ENCODE measurements around the gene PMF1.

The PMF1 gene

DNA sequence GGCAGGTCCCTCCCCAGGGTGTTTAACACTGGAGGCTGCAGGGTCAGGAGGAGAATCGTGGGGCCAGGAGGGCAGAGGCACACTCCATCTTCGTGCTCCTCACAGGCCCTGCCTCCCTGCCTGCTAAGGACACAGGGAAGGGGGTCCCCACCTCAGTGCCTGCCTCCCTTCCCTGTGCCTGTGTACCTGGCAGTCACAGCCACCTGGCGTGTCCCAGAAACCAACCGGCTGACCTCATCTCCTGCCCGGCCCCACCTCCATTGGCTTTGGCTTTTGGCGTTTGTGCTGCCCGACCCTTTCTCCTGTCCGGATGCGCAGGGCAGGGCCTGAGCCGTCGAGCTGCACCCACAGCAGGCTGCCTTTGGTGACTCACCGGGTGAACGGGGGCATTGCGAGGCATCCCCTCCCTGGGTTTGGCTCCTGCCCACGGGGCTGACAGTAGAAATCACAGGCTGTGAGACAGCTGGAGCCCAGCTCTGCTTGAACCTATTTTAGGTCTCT, 28.6 kb downstream of the PMF1 start:
- no peak for DNase-seq

DNA sequence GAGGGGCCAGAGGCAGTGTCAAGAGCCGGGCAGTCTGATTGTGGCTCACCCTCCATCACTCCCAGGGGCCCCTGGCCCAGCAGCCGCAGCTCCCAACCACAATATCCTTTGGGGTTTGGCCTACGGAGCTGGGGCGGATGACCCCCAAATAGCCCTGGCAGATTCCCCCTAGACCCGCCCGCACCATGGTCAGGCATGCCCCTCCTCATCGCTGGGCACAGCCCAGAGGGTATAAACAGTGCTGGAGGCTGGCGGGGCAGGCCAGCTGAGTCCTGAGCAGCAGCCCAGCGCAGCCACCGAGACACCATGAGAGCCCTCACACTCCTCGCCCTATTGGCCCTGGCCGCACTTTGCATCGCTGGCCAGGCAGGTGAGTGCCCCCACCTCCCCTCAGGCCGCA, 29.1 kb downstream of the PMF1 start, which contains the start of gene BGLAP:
BGLAP (plus strand) TSS at position 259 of the 400 bp plus-strand sequence; CDS start at position 307, 48 bp downstream.
- DNase-seq, result no peak

DNA sequence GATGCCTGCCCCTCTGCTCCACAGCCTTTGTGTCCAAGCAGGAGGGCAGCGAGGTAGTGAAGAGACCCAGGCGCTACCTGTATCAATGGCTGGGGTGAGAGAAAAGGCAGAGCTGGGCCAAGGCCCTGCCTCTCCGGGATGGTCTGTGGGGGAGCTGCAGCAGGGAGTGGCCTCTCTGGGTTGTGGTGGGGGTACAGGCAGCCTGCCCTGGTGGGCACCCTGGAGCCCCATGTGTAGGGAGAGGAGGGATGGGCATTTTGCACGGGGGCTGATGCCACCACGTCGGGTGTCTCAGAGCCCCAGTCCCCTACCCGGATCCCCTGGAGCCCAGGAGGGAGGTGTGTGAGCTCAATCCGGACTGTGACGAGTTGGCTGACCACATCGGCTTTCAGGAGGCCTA, 29.9 kb downstream of the PMF1 start:
- no peak for DNase-seq

DNA sequence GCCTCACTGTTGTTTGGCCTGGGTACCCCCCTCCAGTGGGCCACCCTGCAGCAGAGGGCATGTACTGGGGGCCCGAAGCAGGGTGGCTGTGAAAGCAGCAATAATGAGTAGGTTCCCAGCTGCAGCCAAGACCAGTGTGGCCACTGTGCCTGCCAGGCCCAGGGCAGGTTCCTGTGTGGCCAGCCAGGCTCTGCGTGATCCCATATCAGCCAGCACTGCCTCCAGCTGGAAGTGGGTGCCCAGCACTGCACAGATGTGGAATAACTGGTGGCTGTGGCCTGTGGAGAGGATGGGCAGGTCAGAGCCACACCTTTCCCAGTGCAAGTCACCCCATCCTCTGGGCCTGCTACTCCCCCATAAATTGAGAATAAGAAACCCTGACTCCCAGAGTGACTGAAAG, 31.3 kb downstream of the PMF1 start:
- DNase-seq, result no peak

DNA sequence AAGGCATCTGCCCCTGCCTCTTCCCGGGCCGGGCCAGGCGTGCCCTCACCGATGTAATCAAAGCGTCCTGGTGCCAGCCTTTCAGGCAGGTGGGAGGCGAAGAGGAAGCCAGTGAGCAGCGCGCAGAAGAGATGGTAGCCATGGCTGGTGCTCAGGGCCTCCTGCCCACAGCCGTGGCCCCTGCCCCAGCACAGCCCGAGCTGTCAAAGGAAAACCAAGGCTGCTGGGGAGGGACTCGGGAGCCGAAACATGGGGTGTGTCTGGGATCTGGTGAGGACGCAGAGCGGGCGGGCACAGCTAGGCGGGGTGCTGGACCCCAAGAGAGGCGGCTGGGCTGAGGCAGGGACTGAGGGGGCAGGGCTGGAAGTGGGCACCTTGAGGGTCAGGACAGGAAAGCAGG, 31.9 kb downstream of the PMF1 start:
- no peak for DNase-seq

DNA sequence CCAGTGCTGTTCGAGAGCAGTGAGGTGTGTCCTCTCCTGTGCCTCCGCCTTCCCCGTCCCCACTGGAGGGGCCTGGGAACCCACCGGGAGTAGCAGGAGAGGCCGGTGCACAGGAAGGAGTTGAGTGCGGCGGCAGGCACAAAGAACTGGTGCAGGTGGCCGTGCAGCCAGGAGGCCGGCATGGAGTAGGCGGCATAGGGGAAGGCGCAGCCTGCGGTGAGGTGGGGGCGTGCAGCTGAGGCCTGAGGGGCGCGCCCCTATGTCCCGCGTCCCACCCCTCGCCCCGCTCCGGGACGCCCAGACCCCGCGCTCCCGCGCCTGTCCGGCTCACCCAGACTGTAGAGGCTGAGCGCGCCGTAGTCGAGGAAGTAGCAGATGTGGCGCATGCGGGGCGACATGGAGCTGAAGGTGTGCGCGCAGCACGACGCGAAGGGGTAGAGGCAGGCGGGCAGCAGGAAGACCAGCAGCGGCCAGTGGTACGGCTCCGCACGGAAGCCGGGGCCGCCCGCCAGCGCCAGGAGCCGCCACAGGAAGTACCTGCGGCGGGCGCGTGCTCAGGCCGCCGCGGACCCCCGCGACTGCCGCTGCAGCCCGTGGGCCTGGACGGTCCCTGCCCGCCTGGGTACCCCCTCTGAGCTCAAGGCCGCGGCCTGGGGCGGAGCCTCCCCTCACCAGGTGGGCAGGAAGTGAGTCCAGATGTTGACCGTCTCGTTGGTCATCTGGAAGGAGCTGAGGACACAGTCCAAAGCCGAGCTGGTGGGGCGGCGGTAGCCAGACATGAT, 32.8 kb downstream of the PMF1 start:
- DNase-seq, result peak; percentile 44

DNA sequence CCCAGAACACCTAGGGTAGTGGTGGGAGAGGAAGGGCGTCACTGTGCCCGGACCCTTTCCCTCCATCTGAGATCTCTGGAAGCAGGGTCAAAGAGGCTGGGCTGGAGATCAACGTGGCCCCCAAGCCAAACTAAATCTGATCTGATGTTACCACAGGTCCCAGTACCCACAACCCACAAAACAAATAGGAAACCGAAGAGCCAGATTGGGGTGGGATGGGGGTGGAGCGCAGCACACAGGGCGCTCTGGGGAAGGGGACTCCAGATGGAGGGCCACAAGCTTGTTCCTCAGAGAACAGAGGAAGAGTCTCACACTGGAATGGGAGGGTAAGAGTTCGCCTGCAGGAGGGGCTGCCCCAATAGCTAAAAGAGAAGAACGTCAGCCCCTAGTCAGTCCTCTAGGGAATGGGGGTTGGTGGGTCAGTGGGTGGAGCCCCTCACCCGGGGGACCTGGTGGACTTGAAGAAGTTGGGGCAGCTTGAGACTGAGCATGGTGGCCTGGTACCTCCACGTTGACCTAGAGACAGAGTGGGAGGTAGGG, 33.5 kb downstream of the PMF1 start:
- no peak for DNase-seq

DNA sequence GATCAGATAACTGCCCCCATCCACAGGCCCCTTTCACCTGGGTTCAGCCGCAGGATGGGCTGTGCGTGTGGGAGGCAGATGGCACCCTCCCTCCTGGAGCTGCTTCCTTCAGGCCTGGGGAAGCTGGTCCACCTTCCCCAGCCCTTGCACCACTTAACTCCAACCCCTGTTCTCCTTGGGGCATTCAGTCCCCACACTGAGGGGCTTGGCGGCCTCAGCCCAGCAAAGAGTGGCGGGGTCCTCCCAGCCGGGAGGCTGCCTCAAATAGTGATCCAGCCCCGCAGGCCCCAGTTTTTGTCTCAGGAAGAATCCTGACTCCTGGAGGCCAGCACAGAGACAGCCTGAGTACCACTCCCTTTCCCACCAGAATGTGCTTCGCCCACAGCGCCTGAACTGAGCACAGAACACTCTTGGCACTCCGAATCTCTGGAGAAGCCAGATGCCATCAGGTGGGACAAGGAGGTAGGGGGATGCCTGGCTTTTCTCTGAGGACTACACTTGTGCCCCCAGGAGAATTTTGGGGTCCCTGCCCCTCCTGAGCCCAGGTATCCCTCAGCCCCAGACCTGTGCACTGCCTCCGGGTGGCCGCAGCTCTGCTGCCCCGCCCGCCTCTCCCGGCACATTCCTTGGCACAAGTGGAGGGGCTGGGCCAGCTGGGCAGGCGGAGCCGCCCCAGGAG, 34.1 kb downstream of the PMF1 start:
- DNase-seq, result no peak

DNA sequence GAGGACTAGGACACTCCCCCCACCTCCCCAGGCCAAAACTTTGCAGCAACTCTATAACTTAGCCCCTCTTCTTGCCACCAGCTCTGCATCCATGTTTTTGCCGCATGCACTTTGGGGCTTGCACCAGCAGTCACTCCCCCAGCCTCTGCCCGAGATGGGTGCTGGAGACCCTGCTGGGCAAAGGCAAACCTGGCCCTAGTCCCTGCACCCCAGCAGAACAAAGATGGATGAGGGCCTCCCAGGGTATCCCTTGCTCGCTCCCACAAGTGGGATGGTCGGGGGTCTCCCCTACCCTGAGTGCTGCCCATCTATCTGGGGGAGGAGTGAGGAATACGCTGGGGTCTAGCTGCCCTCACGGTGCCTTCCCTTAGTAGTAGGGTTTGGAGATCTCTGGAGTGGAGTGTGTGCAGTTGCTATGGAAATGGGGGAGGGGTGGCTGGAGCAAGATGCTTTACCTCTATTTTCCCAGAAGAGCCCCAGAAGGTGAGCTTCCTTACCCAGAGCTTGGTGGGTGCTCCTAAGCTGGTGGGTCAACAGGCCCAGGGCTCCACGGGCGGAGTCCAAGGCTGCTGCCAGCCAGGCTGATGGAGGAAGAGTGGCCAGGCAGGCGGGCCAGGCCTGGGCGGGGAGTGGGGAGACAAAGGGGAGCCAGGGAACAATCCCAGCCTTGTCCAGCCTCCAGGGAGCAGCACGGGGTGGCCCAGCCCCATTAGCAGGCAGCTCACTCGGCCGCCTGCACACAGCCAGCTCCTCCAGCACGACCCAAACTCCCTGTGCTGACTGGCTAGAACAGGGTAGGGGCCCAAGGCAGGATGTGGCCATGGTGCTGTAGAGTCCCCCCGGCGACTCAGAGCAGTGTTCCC, 34.9 kb downstream of the PMF1 start, which contains the start of gene PAQR6:
PAQR6 (minus strand) TSS at position 597 of the 863 bp plus-strand sequence. CDS start 1,325 bp downstream, outside the sequence.
- DNase-seq, result no peak

DNA sequence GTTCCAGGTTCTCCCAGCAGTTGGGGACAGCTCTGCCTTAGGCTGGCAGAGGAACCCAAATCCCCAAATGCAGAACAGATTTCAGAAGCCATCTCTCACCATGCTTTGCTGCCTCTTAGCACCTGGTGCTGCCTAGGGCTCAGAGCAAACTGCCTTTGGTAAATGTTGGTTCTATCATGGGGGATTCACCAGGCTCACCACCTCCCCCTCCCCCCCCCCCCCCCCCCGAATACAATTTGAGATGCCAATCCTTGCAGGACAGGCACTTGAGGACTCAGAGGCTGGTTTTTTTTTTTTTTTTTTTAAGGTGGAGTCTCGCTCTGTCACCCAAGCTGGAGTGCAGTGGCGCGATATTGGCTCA, 35.5 kb downstream of the PMF1 start:
- DNase-seq, result no peak

DNA sequence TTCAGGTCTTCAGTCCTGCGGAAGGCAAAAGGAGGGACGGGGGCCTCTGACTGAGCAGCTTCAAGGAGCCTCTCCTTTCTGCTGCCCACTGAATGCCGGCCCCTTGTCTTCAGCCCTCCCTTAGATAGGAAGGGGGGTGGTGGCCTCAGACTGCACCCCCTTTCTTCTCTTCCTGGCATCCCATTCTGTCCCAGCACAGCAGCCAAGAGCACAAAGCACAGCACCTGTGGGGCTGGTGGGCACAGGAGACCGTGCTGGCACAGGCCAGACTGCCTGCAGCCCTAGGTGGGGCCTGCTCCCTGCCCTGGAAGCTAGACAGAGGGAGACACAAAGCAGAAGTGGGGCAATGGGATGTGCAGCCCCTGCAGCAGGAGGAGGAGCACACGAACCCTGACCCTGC, 36.8 kb downstream of the PMF1 start:
- no peak for DNase-seq

DNA sequence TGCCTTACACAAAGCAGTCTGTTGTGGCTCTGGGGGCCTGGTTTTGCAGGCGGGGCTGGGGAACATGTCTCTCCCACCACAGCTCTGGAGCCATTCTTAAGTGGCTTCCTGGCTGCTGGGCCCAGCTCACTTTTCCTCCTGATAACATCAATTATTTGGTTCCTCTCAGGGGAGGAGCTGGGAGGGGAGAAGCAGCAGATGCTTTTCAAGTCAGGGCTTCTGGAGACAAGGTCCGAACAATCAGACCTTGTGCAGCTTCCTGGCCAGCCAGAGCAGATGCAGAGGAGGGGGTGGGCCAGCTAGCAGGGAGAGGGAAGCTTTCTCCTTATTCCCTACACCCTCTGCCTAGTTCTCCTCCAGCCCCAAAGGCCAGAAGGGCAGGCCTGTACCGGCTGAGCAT, 38.7 kb downstream of the PMF1 start:
- no peak for DNase-seq

DNA sequence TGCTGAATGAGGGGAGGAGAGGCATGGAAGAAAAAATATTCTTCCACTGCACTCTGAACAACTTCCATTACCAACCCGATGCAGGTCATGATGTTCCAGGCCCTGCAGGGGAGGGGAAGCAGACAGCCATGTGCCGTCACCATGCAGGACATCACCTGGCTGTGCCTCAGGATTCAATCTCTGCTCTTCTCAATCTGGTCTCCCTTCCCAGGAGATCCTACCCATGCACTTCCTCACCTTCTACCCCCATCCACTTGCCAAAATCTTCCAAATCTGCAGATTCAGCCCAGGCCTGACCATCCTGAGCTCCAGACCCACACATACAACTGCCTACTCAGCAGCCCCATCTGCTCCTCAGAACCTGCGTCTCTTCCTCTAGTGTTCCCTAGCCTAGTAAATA, 40.8 kb downstream of the PMF1 start:
- DNase-seq, result no peak

DNA sequence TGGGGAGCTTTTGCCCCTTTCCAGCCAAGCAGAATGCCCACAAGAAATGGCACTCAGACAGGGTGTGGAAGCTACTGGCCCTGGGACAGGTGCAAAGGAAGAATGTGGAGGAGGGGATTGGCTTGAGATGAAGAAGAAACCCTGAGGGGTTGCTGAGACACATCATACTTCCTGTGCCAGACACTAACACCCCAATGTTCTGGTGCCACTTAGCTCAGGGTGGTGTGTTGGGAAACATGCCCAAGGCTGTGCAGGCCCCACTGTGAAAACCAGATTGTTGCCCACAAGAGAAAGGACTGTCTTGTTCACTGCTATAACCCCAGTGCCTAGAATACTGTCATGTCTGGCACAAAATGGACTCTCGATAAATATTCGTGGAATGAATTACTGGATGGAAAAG, 44.9 kb downstream of the PMF1 start:
- DNase-seq, result no peak

DNA sequence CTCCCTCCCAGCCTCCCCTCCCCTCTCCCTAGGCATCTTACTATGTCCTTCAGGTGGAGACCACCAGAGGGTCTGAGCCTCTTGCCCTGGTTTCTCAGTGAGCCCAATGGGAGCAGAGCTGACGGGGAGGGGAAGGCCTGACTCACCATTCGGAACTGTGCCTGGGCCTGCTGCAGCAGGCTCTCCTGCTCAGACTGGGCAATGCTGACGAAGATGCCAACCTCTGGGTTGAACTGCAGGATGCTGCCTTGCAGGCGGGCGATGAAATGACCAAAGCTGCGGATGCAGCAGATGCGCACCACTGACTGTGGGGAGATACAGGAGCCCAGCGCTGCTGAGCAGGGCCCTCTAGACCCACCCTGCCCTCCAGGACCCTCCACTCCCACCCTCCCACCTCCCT, 46.1 kb downstream of the PMF1 start:
- DNase-seq, result no peak

DNA sequence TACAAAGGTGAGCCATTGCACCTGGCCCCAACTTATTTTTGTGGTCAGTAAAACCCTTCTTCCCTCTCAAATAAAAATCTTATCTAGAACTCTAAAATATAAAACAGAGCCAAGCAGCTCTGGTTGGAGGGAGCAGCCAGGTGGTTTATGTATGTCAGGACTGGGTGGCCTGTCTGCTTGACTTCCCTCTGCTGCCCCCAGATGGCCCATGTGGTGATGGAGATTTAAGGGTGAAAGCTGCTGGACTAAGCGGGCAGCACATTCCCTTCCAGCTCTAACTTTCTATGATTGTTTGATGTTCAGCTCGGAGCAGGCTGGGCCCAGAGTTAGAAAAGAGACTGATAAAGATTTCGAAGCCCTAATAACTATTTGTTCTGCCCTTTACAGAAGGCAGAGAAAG, 47.0 kb downstream of the PMF1 start:
- no peak for DNase-seq

DNA sequence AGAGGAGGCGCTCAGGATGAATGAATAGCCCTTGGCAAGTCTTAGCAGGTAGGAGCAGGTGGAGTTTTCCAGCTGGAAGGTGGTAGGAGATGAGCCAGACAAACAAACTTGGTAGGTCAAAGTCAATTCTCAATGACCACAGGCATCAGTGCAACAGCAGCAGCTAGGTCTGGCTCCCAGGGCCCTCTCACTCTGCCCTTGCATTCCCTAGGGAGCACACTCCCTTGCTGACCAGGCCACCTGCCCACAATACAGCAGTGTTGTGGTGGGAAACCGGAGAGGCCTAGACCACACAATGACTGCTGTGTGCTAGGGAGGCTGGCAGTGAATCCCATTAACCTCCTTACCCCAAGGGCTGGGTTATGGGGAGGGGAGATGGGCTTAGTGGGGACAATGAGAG, 48.1 kb downstream of the PMF1 start:
- DNase-seq, result no peak

DNA sequence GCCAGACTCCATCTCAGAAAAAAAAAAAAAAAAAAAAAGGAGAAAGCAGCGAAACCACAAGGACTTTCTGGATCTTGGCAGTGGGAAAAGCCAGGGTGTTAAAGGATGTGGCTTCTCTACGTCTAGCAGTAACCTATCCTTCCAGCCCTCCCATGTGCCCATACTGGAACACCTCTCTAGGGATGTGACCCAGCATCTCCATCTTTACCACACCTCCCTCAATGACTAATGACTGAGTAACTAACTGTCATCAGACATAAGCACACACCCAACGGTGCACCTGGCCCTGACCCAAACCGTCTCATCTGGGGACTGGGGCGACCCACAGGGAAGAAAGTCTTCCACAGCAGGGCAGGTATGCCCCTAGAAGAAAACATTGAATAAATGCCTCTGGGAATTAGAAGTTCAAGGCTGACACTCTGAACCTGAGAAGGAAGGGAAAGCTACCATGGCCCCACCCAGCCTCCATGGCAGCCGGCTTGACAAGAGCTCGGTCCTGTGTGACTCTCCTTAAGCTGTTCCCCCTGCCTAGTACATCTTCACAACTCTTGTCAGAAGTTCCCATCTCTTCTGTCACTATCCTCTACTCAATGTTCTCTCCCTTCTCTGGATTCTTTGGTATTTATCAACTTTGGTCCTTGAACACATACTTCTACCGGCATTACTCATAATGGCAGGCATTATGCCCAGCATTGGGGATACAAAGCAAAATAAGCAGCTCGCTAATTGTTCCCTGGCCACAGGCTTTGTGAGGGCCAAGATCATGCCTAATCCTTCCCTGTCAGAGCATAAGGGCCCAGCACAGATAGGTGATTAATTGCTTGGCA, 49.9 kb downstream of the PMF1 start:
- DNase-seq, result no peak

DNA sequence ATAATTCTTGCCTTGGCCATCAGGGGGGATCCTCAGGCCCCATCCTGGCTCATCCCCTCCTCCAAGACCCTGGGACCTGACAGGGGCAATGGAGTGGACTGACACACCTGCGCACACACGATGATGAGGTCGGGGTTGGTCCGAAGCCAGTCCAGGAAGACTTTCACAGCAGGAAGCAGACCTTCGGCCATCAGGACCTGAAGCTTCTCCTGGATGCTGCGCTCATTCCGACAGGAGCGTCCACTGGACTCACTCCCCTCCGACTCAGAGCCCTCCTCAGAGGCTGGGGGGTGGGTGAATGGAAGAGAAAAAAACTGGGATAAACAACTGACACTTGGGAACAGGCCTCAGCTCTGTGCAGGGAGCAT, 50.5 kb downstream of the PMF1 start:
- DNase-seq, result no peak

DNA sequence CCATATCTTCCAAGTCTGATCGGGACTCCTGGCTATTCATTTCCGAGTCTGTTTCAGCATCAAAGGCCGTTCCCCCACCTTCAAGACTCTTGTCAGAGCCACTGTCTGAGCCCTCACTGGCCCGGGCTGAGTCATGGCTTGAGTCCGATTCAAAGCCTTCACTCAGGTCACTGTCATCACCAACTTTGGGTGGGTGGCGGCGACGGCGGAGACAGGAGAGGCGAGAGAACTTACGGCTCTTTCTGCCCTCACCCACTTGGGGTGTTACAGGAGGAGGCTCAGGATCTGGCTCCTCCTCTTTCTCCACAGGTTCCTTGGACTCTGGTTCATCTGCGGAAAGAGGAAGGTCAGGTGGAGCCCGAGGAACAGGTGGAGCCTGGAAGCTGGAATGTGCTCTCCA, 53.2 kb downstream of the PMF1 start:
- no peak for DNase-seq

DNA sequence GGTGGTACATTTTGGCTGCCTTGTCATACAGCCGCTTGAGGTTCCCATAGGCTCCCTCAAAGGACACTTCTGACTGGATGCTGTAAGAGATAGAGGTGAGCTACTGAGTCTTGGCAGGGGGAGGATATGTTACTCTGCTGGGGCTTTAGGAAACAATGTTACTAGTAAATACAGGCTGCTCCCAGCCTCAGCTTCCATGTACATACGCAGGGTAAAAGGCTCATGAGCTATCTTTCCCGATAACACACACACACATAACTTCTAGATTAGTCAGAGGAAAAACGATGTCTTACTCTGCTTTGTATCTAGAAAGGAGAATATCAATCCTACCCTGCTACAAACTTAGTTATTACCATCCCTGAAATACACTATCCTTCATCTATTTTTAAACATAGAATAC, 55.5 kb downstream of the PMF1 start:
- DNase-seq, result no peak

DNA sequence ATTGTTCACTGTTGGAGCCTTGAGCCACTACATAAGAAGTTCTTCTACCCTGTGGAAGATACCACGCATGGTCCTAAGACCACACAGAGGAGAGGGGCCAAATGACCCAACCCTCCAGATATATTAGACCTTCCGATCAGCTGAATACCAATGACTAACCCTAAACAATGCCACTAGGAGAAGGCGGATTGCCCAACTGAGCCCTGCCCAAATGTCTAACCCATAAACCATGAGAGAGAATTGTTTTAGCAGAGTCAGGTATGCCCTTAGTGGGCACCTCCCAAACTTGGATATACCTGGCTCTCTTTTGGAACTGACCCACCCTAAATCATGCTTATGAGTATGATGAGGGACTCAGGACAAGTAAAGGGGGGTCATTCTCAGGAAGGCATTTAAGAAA, 57.5 kb downstream of the PMF1 start:
- no peak for DNase-seq
